HG03520 (cell line): ENCODE measurements around the gene VAX1.
A peak's percentile ranks its signal among the peaks of the same experiment; 100 is the strongest.
"Not testable (repeated sequence)": the region's sequence is repeated elsewhere in the genome, so short reads cannot be mapped to it uniquely, and the experiment has no call there.

Experiments
- ATAC-seq: cut with Tn5 transposase; IDR thresholded peaks from one replicate; pipeline ENCODE4 v1.9.1; 2021; ENCODE audit warnings: mild to moderate bottlenecking, moderate library complexity; ENCODE audit not compliant: unreplicated experiment

The VAX1 gene, protein sequence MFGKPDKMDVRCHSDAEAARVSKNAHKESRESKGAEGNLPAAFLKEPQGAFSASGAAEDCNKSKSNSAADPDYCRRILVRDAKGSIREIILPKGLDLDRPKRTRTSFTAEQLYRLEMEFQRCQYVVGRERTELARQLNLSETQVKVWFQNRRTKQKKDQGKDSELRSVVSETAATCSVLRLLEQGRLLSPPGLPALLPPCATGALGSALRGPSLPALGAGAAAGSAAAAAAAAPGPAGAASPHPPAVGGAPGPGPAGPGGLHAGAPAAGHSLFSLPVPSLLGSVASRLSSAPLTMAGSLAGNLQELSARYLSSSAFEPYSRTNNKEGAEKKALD

GRCh38 chr10:117137911-117138642 is at the start of gene VAX1:
Gene VAX1, minus strand, starts transcription at chr10:117138270. Its CDS starts 214 bp downstream, at chr10:117138056.
- ATAC-seq, result no peak

DNA sequence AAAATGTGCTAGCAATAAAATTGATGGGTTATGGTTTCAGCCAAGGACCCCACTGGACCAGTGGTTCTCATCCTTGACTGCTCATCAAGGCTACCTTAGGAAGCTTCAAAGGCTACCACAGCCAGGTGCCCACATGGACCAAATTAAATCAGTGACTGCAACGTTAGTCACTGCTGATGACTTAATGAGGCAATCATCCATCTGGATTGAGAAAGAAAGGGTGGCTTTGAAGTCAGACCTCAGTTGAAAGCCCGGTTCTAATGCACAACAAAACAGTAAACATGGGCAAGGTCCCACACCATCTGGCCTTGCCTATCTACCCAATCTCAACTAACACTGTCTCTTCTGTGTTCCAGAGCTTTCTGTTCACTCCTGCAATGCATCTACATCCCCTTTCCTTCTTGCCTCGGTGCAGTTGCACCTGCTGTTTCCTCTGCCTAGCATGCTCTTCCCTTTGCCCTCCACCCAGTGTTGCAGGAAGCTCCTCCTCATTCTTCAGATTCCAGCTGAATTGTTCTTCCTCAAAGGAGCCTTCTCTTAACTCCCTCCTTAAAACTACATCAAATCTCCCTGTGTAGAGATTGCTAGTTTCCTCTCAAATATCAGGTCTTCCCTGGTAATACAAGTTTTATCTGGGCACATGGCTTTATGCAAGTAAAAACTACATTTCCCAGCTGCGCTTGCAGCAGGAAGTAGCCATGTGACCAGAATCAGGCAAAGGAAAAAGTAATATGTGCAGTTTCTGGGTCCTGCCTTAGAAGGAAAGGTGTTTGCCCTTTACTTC is 49.0 kb upstream of the VAX1 start:
- no peak for ATAC-seq

GRCh38 chr10:117185817-117186216 is 47.7 kb upstream of the VAX1 start:
- not testable (repeated sequence) for ATAC-seq

DNA sequence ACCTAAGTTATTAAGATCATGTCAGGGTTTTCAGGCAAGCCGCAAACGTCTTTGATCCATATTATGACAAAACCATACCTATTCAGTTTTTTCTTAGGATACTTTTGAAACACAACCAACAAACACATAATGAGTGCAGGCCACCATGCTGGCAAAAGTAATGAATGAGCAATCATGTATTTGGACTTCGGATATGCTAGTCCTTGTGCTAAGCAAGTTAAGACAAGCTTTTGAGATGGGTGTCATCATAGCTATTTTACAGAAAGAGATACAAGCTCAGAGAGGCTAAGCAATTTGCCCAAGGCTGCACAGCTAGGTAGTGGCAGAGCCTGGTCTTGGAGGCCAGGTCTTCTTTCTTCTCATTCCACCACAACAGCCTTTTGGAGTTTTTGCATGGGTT is 46.8 kb upstream of the VAX1 start:
- no peak for ATAC-seq

GRCh38 chr10:117184296-117184695 is 46.2 kb upstream of the VAX1 start:
- no peak for ATAC-seq

DNA sequence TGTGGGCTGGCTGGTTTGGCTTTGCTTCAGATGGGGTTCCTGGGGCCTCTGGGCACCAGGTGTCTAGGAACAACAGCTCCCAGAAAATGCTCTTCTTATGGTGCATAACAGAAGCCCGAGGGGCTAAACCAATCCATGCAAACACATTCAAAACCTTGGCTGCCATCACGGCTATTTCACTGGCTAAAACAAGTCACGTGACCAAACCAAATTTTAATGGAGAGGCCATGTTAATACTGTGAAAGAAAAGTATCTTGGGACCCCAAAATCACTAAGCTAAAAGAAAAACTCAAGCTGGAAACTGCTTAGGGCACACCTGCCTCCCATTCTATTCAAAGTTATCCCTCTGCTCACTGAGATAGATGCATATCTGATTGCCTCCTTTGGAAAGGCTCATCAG is 40.1 kb upstream of the VAX1 start:
- no peak for ATAC-seq

GRCh38 chr10:117175901-117176534 is 37.9 kb upstream of the VAX1 start:
- peak; percentile 49 for ATAC-seq

DNA sequence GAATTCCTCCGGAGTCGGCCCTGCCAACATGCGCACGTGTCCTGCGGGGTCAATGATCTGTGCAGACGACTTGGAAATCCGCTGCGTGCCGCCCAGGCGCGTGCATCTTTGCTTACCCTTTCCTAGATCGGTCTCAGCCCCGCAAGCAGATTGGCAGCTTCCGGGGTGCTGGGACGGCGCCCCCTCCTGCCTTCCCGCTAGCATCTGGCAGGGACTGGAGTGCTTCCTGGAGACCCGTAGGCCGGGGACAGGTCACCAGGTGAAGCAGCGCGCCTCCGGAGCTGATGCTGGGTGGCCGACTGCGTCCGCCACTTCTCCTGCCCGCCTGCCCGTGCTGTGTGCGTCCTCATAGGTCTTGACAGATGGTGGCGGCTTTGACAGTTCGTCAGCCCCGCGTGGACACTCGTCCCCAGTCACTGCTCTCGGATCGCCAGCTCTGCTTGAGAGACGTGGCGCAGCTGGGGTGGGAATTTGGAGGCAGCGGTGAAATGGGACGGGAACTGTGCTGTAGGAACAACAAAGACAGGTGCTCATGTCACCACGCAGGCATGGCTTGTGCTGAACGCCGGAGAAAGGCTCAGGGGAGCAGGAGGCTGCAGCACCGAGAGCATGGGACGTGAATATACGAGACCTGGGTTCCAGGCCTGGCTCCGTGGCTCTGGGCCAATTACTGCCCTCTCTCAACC is 37.3 kb upstream of the VAX1 start:
- peak; percentile 28 for ATAC-seq

DNA sequence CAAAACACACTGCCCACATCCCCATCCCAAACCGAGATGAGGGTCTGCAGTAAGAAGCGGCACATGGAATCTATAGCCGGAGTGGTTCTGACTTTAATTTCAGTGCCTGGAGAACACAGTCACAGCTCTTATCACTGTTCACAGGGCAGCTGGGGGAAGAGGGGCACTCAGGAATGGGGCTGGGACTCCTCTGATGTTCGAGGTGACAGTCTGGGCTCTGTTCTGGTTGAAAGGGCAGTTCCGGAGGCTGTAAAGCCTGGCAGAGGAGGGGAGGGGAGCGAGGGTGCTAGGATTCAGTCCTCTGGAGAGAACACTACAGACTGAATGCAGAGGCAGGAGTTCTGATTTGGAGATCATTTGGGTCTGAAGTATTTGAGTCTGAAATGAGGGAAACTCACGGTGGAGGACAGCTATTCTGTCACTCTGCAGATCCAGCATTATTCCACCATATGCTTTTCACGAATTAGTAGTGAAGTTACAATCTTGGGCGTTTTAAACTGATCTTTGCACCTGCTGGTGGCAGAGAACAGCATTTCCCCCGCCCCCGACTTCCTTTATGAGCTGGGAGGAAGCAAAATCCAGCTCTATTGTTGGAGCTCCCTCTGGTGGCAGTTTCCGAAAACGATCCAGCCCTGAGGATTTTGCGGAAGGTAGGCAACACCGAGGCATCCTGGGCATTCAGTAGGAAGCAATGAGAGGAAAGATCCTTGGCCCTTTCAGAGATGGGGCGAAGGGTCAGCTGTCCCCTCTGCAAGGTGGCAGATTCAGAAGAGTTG is 36.6 kb upstream of the VAX1 start:
- ATAC-seq, result peak; percentile 73

DNA sequence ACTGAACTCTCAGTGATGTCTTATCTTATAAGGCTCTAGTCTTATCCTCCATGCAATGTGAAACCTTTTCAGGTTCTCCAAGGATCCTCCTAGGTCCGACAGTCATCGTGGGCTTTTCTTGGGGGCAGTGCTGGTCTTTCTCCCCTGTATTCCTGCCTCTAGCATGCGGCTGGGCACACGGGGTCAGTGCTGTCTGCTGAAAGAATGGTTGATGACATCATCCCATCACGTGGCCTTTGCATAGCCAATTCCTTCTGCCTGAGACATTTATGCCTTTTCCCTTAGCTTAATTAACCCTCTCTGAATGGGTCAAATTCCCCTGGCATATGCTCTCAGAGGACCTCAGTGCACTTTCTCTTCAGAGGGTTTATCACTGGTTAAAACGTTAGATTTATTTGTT is 32.2 kb upstream of the VAX1 start:
- ATAC-seq, result no peak

DNA sequence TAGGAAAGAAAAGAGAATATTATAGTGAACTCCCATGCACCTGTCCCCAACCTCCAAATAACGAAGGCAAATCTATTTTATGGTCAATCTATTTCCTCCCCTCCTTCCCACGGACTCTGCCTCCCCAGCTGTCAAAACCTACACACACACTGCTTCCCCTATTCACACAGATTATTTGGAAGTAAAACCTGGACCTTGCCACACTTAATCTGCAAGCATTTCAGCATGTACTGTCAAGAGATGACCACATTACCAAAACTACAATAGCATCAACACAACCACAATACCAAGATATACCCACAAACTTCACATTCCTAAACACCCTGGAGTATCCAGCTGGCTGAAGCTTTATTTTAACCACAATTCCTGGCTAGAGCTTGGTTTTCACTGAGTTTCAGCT is 31.4 kb upstream of the VAX1 start:
- ATAC-seq, result no peak

DNA sequence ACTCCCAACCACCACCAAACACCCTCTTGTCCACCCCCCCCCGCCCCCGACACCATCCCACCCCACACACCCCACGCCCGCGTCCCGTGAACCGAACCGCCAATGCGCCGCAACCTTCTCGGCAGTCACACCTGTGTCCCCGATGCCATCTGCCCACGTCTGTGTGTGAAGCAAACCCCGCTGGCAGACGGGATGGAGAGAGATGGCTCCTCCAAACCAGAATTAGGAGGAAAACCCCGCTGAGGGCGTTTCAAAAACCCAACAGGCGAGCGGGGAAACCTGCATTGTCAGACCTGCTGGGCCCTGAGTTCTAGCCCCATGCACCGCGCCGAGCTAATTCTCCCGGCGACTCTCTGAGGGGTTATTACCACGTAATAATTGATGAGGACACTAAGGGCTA is 30.7 kb upstream of the VAX1 start:
- no peak for ATAC-seq

DNA sequence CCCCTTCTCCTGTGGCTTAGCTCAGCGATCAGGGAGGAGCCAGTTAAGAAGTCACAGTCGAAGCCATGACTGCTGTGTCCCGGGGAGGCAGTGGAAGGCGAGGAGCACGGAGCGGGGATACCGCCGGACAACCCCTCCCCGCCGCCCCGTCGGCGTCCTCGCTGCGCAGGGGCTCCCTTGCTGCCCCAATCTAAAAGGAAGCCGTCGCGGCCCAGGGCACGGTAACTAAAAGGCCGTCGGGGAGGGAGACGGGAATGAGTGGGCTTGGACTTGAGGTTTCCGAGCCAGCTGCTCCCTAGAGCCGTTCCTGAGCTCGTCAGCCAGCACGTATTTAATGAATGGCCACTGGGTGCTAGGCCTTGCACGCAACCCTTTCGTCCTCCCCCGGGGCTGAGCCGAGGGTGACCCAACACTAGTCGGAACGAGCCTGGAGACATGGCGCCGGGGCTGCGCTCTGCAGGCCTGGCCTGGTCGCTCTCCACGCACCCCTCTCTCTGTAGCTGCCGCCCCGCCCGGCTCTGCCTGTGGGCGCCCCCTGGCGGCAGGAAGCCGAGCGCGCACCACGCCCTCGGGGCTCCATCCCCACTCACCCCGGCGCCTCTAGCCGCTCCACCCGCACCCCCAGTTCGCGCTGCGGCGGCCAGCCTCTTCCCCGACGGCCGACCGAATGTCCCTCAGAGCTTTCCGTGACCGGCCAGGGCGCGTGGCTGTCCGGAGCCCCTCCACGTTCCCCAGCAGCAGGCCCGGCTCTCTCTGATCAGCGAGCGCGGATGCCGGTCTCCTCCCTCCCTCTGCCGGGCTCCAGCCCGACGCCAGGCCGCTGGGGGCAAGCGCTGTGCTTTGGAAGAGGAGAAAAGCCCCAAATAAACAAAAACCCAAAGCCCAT is 30.0 kb upstream of the VAX1 start:
- peak; percentile 95 for ATAC-seq

DNA sequence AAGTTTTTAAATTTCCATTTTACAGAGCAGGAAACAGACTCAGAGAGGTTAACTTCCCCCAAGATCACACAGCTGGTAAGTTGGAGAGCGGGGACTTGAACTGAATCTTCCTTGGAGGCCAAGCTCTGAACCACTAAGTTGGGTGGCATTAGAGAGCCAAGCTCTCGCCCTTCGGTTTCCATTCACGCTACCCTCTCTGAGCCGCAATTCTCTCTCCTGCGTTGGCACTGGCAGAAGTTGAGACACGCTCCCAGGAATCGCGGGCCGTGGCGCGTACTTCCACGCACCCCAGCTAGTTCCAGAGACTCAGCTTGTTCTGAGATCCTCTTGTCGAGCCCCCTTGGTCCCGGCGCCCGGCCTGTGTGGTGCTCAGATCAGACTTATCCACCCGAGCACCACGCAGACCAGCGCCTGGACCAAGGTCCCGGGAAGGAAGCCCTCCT is 29.3 kb upstream of the VAX1 start:
- no peak for ATAC-seq

- ATAC-seq, result no peak
Observed at GRCh38 chr10:117166418-117167345, 28.6 kb upstream of the VAX1 start.

GRCh38 chr10:117165538-117166417 is 27.7 kb upstream of the VAX1 start:
- ATAC-seq, result no peak
